AG20443 (cell line): Measurements from ENCODE around the gene PSME1.

Experiments
- DNase-seq: peaks from one replicate; pipeline ENCODE4 v3.0.0; 2012; ENCODE audit warnings: low spot score, mixed read lengths

The PSME1 gene

GRCh38 chr14:24176599-24176998 is 40.6 kb downstream of the PSME1 start:
- no peak for DNase-seq

DNA sequence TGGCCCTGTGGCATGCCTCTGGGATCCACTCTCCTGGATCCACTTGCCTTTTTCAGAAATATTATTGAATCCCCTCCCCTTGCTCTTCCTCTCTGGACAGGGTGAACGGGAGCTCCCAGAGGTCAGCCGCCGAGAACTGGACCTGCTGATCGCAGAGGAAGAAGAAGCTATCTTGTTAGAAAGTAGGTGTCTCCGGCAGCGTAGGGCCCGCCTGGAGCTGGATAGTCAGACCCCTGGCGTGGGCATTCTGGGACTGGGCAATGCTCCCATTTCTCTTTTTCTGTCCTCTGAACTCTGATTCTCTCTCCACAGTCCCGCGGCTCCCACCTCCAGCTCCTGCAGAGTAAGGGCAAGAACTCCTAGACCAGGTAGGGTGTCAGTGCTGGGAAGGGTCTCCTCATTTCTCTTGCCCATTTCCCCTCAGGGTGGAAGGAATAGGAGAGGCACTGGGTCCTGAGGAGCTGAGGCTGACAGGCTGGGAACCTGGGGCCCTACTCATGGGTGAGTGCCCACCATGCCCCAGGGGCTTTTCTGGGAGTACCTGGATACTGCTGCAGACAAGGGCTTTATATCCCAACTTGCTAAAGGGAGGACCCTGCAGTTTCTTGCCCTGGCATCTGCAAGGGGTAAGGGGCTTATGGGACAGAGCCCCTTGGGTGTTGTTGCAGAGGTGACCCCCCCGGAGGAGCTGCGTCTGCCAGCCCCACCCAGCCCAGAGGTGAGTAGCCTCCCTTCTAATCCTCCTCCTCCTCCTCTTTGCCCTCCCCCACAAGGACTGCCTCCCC is 41.2 kb downstream of the PSME1 start:
- DNase-seq: no peak

DNA sequence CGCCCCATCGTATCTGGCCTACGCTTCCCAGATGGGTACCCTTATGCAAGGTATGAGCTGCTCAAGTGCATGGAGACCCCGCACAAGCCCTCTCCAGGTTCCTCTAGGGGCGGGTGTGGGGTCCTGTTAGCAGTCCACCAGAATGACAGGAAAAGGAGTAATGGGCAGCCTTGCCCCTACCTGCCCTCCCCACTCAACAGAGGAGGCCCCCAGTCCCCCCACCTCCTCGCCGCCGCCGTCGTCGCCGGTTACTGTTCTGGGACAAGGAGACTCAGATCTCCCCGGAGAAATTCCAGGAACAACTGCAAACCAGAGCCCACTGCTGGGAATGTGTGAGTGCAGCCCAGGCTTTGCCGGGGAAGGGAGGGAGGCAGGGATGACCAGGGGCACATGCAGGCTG is 41.9 kb downstream of the PSME1 start:
- no peak for DNase-seq

- no peak for DNase-seq
These were observed 42.6 kb downstream of the PSME1 start for GRCh38 chr14:24178399-24179178.

DNA sequence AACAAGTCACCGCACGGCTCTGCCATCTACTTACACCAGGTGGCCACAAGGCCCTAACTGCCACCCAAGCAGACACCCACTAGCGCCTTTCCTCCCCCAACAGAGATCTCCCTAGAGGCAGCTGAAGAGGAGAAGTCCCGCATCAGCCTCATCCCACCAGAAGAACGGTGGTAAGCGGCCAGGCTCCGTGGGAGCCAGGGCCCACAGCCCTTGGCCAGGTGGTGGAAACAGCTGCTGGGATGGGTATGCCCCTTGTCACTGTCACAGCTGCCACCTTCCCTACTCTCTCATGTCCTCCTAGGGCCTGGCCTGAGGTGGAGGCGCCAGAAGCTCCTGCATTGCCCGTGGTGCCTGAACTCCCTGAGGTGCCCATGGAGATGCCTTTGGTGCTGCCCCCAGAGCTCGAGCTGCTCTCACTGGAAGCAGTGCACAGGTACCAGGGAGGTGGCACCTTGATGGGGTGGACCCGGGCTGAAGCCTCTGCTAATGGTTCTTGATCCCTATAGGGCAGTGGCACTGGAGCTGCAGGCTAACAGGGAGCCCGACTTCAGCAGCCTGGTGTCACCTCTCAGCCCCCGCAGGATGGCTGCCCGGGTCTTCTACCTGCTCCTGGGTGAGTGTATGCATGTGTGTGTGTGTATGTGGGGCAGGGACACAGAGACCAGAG is 43.4 kb downstream of the PSME1 start:
- no peak for DNase-seq

DNA sequence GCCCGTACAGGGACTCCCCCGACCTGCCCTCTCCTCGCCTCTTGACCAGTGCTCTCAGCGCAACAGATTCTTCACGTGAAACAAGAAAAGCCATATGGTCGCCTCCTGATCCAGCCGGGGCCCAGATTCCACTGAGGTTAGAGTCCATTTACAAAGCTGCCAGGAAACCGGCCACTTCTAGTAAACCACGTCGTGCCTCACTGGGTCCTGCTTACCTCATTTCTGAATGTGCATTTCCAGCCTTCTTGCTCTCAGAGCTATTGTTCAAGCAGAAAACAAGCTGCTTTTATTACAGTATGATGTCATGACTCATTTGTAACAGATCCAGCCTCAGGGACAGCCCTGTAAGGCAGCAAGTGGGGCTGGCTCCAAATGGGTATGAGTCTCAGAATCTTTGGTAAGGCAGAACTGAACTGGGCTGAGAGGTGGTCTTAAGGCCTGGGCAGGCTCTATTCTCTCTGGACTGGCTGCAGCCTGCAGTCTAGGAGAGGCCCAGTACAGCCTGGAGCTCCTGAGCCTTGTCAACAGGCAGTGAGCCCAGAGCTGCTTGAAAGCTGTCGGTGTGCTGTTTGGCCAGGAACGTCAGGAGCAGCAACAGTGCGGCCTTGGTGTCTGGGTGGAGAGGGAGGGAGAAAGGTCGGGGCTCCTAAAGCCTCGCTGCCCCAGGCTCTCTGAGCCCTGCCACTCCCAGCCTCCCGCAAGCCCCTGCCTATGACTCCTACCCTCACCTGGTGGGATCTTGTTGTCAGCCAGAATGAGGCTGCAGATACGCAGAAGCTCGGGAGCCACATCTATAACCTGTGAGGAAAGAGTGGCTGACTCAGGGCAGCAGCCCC is 44.2 kb downstream of the PSME1 start:
- DNase-seq: peak; percentile 79

- no peak for DNase-seq
These were observed 45.5 kb downstream of the PSME1 start for GRCh38 chr14:24181371-24182077.

DNA sequence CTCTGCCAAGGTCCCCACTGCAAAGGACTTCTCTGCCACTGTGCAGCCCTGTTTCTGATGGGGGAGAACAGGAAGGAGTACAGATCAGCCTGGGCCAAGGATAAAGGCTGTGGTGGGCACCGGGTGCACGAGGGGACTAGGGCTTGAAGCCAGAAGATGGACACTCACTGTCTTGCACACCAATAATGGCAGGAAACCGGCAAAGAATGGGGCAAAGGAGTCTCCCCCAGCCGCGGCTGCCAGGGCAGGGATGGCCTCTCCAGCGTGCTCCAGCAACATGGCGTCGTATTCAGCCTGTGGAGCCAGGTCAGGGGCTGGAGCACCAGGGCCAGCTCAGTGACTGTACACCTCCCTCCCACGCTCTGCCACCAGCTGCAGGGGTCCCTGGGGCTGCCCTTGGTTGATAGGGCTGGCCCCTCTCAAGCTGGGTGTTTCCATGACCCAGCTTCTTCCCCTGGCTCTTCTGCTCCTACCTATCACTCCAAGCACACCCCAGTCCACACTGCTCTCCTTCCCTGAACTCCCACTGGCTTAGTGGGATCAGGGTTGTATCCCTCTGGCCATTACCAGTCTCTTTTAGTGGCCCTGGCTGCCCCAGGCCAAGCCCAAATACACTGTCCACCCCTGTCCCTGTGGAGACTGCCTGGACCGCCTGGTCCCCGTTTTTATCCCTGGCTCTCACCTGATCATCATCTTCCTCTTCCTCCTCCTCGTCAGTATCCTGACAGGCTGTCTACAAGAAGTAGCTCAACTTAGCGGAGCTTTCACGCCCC is 46.3 kb downstream of the PSME1 start:
- no peak for DNase-seq

GRCh38 chr14:24183014-24183481 is 47.1 kb downstream of the PSME1 start:
- DNase-seq: no peak

DNA sequence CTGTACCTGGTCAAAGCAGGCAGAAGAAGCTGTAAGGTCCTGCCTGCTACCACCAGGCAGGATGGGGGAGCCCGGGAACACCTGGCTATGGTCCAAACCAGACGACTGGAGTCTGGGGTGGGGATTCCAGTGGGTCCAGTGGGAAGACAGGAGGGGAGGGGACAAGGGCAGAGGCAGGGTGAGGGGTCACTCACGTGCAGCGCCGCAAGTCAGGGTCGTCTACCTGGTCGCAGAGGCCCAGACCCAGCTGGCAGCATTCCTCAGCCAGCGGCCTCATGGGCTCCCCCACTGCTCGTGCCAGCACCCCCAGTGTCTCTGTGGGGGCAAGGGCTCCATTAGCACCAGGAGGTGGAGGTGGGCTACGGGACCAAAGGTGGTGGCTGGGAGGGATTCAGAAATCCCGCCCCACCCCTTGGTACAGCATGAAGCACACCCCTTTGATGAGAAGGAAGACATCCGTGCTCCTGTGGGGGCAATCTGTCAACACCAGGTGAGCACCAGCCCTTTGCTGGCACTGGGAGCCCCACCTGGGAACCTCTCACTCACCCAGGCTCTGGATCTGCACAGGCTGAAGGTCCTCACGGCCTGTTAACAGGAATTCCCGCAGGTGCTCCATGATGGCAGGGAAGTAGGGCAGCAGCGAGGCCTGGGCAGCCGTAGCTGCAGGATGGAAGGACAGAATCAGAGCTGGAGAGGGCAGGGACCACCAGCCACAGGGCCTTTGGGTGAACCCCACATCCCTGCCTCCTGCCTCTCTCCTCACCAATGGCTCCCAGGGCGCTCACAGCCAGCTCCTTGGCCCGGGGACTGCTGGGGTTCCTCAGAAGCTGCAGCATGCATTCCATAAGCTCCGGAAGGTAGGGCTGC is 48.3 kb downstream of the PSME1 start:
- no peak for DNase-seq

- no peak for DNase-seq
These were observed 49.0 kb downstream of the PSME1 start for GRCh38 chr14:24185026-24185425.

DNA sequence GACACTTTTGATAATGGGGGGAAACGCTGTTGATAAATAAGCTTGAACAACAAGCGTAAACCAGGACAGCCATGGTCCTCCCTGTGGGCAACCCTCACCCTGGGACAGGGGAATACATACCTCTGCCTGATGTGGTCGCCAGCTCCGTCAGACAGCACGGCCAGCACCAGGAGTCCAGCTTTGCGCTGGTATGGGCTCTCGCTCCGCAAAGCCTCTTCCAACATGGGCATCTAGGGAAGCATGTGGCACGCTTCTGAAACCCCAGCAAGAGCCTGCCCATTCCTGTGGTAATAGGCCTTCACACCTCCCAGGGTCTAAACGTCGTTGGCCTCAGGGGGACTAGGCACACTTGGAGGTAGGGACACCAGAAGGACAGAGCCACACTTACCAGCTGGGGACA is 49.7 kb downstream of the PSME1 start:
- no peak for DNase-seq

DNA sequence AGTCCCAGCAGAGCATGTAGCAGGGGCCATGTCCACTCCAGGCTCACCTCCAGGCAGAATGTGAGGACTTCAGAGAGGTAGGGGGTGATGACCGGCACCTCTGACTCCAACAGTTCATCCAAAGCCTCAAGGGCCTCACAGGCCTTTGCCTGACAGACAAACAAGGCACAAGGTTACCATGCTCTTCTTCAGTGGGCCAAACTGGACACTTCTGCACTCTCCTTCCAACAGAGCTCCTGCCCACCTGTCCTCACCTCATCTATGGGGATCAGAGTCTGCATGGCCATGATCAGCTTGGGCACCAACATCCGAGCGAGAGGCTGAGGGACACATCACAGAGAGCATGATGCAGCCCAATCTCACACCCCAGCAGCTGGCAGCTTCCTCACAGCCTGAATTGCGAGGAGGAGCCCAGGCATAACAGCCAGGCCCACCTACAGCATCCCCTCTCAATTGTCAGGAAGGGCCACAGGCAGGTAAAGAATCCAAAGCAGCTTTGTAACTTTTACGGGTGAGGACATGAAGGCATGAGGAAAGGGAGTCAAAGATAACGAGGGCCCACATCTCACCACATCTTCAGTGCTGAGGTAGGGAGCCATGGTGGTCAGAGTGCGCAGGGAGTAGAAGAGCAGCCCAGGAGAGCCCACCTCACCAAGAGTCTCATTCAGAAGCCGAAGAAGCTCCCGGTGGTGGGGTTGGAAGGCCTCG is 51.0 kb downstream of the PSME1 start:
- DNase-seq: no peak

GRCh38 chr14:24187539-24187915 is 51.5 kb downstream of the PSME1 start:
- DNase-seq: no peak
